ENCODE data around the gene SRGAP3.

DNA sequence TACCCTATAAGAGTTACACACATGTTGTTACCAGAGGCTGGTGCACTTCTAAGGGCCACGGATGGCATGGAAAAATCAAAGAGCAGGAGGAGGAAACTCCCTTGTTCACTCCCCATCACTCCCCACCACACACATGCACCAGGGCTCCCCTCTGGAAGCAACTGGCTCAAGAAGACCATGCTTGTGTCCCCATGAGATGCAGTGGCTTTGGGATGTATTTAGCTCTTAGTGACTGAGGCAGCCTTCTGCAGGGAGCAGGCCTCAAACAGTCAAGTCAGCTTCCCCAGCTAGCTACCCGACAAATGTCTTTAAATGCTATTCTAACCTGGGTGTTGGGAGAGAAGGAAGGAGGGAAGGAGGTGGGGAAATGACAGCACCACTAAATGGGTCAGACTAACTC lies 253.2 kb downstream of the SRGAP3 start:
- TF ChIP-seq, protein P1, sequence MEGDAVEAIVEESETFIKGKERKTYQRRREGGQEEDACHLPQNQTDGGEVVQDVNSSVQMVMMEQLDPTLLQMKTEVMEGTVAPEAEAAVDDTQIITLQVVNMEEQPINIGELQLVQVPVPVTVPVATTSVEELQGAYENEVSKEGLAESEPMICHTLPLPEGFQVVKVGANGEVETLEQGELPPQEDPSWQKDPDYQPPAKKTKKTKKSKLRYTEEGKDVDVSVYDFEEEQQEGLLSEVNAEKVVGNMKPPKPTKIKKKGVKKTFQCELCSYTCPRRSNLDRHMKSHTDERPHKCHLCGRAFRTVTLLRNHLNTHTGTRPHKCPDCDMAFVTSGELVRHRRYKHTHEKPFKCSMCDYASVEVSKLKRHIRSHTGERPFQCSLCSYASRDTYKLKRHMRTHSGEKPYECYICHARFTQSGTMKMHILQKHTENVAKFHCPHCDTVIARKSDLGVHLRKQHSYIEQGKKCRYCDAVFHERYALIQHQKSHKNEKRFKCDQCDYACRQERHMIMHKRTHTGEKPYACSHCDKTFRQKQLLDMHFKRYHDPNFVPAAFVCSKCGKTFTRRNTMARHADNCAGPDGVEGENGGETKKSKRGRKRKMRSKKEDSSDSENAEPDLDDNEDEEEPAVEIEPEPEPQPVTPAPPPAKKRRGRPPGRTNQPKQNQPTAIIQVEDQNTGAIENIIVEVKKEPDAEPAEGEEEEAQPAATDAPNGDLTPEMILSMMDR (IDR thresholded peaks at IDR 0.05; ENCODE audit: low read length) = no peak
- TF ChIP-seq EZH2 (IDR thresholded peaks at IDR 0.05; ENCODE audit: borderline replicate concordance, low read length) = no peak
